H1 (cell line): ENCODE results near the gene GGT5. TPM values are rescaled to one million over a fixed set of nuclear protein-coding genes. Genes with fewer than 3 reads are reported as not detected.
A peak's percentile ranks its signal among the peaks of the same experiment; 100 is the strongest.

Source experiments
- CTCF ChIA-PET: fragments of 300-600 bp; sonication (Branson Sonifier 250); formaldehyde crosslinking; loops from one replicate; lab custom pipeline; 2021; ENCODE audit not compliant: partially characterized antibody; lab: Charles Lee
- POLR2A ChIA-PET: fragments of 300-600 bp; sonication (Branson Sonifier 250); formaldehyde crosslinking; loops from one replicate; lab custom pipeline; 2021; ENCODE audit warnings: inconsistent platforms; ENCODE audit not compliant: partially characterized antibody; lab: Charles Lee
- DNase-seq, 2 experiments: peaks; one replicate each; pipeline versions ENCODE4 v3.0.0 to v3.0.0-alpha.2; 2010 to 2022; ENCODE audit warnings: low spot score in 2 of 2, low read depth in 1 of 2, mixed read lengths in 1 of 2
- FAIRE-seq: peaks from 2 replicates; lab custom pipeline; 2011; peaks lifted over from hg19 to GRCh38; lab: Jason Lieb, UNC
- H2AFZ ChIP-seq: 2 replicates; pipeline ENCODE4 v1.8.1; 2012; ENCODE audit warnings: low read length, inconsistent platforms
- H2AK5ac ChIP-seq: 2 replicates; pipeline ENCODE4 v1.6.1; 2013; ENCODE audit warnings: low read depth, low read length
- H2BK120ac ChIP-seq: replicated peaks from 2 replicates; pipeline ENCODE3; 2013; ENCODE audit warnings: low read depth, low read length, inconsistent platforms
- H2BK12ac ChIP-seq: 2 replicates; pipeline ENCODE4 v1.6.1; 2013; ENCODE audit warnings: low read depth, low read length
- H2BK15ac ChIP-seq: 2 replicates; pipeline ENCODE4 v1.6.1; 2013; ENCODE audit warnings: low read length
- H2BK20ac ChIP-seq: 2 replicates; pipeline ENCODE4 v1.6.1; 2013; ENCODE audit warnings: low read length
- H2BK5ac ChIP-seq: 2 replicates; pipeline ENCODE4 v1.6.1; 2013; ENCODE audit warnings: low read depth, low read length
- H3K14ac ChIP-seq: 2 replicates; pipeline ENCODE4 v1.6.1; 2013; ENCODE audit warnings: inconsistent platforms; ENCODE audit not compliant: insufficient read length
- H3K18ac ChIP-seq: 2 replicates; pipeline ENCODE4 v1.6.1; 2013; ENCODE audit warnings: low read length; ENCODE audit errors: extremely low read depth
- H3K23ac ChIP-seq: 2 replicates; pipeline ENCODE4 v1.6.1; 2013; ENCODE audit warnings: inconsistent platforms; ENCODE audit not compliant: insufficient read length
- H3K23me2 ChIP-seq: 2 replicates; pipeline ENCODE4 v1.6.1; 2013; ENCODE audit warnings: low read depth, low read length
- H3K27ac ChIP-seq: 2 replicates; pipeline ENCODE4 v1.6.1; 2011; ENCODE audit warnings: low read depth, low read length, inconsistent platforms
- H3K27me3 ChIP-seq, 4 experiments: replicated peaks in 1 of 4; 1 replicate in 1 of 4; 2 replicates in 3 of 4; pipeline versions ENCODE4 v1.6.1 to v1.8.1; 2011 to 2013; ENCODE audit warnings: low read length in 3 of 4, mild to moderate bottlenecking in 3 of 4, inconsistent platforms in 2 of 4, mixed read lengths in 2 of 4, moderate library complexity in 1 of 4; ENCODE audit not compliant: control insufficient read depth in 3 of 4, insufficient read depth in 3 of 4; ENCODE audit errors: extremely low read depth in 1 of 4
- H3K36me3 ChIP-seq, 4 experiments: 2 replicates each; pipeline versions ENCODE4 v1.6.1 to v1.8.1; 2011 to 2013; ENCODE audit warnings: mild to moderate bottlenecking in 4 of 4, low read length in 3 of 4, moderate library complexity in 2 of 4, control low read depth in 1 of 4, inconsistent platforms in 1 of 4; ENCODE audit not compliant: insufficient read depth in 4 of 4, control insufficient read depth in 2 of 4
- H3K4ac ChIP-seq: replicated peaks from 2 replicates; pipeline ENCODE3; 2013; ENCODE audit warnings: low read length, low read depth, mixed read lengths, inconsistent platforms; ENCODE audit not compliant: insufficient read length
- H3K4me1 ChIP-seq, 4 experiments: replicated peaks in 1 of 4; 1 replicate in 1 of 4; 2 replicates in 3 of 4; pipeline versions ENCODE4 v1.6.1 to v1.8.1; 2011 to 2013; ENCODE audit warnings: low read length in 3 of 4, inconsistent platforms in 2 of 4, mixed read lengths in 1 of 4; ENCODE audit not compliant: insufficient read depth in 4 of 4, control insufficient read depth in 3 of 4
- H3K4me2 ChIP-seq, 2 experiments: 2 replicates each; pipeline versions ENCODE4 v1.6.1 to v1.8.1; 2011 to 2013; ENCODE audit warnings: low read depth in 2 of 2, low read length in 2 of 2, control low read depth in 1 of 2, inconsistent platforms in 1 of 2, mild to moderate bottlenecking in 1 of 2; ENCODE audit not compliant: insufficient read depth in 1 of 2
- H3K4me3 ChIP-seq, 4 experiments: fragments of 200-600, 300-600 bp in 1 of 4; sonication (generic), shearing (Covaris generic), sonication (Bioruptor Twin) in 1 of 4; 2 replicates each; pipeline versions ENCODE4 v1.5.1 to v1.8.1; 2011 to 2016; ENCODE audit warnings: low read length in 4 of 4, low read depth in 3 of 4, control low read depth in 2 of 4, inconsistent platforms in 2 of 4, mild to moderate bottlenecking in 2 of 4, mixed read lengths in 1 of 4, moderate library complexity in 1 of 4; ENCODE audit not compliant: insufficient read depth in 2 of 4; ENCODE audit errors: extremely low read depth in 1 of 4
- H3K56ac ChIP-seq: replicated peaks from 2 replicates; pipeline ENCODE3; 2013; ENCODE audit warnings: low read depth, mild to moderate bottlenecking, mixed read lengths, low read length, inconsistent platforms; ENCODE audit not compliant: insufficient read length
- H3K79me1 ChIP-seq: 2 replicates; pipeline ENCODE4 v1.6.1; 2013; ENCODE audit warnings: low read depth, low read length, control low read depth
- H3K79me2 ChIP-seq, 2 experiments: 2 replicates each; pipeline versions ENCODE4 v1.6.1 to v1.8.1; 2012 to 2013; ENCODE audit warnings: low read length in 2 of 2, mild to moderate bottlenecking in 2 of 2, inconsistent platforms in 1 of 2; ENCODE audit not compliant: insufficient read depth in 2 of 2, control insufficient read depth in 1 of 2
- H3K9ac ChIP-seq, 4 experiments: replicated peaks in 1 of 4; 1 replicate in 1 of 4; 2 replicates in 3 of 4; pipeline versions ENCODE4 v1.6.1 to v1.8.1; 2011 to 2013; ENCODE audit warnings: low read depth in 3 of 4, low read length in 3 of 4, control low read depth in 2 of 4, mild to moderate bottlenecking in 2 of 4, moderate library complexity in 2 of 4, inconsistent platforms in 1 of 4; ENCODE audit errors: extremely low read depth in 1 of 4
- H3K9me3 ChIP-seq, 2 experiments: 2 replicates each; pipeline versions ENCODE4 v1.6.1 to v1.8.1; 2012 to 2013; ENCODE audit warnings: mild to moderate bottlenecking in 2 of 2, moderate library complexity in 2 of 2, control low read depth in 1 of 2, inconsistent platforms in 1 of 2, low read depth in 1 of 2, low read length in 1 of 2, mixed read lengths in 1 of 2; ENCODE audit not compliant: insufficient read depth in 2 of 2
- H4K20me1 ChIP-seq, 2 experiments: replicated peaks in 1 of 2; 2 replicates each; pipeline versions ENCODE3 to v1.8.1; 2011 to 2013; ENCODE audit warnings: inconsistent platforms in 2 of 2, low read length in 2 of 2, mild to moderate bottlenecking in 1 of 2; ENCODE audit not compliant: insufficient read depth in 2 of 2, control insufficient read depth in 1 of 2
- H4K5ac ChIP-seq: 2 replicates; pipeline ENCODE4 v1.6.1; 2013; ENCODE audit warnings: low read length, low read depth, mixed read lengths, inconsistent platforms; ENCODE audit not compliant: insufficient read length
- H4K8ac ChIP-seq: 2 replicates; pipeline ENCODE4 v1.8.0; 2013; ENCODE audit warnings: mild to moderate bottlenecking, moderate library complexity, low read length, inconsistent platforms; ENCODE audit not compliant: insufficient read depth; ENCODE audit errors: extremely low read depth
- H4K91ac ChIP-seq: replicated peaks from 2 replicates; pipeline ENCODE3; 2013; ENCODE audit warnings: low read length, mixed read lengths, inconsistent platforms; ENCODE audit not compliant: insufficient read length
- KDM4A ChIP-seq: IDR thresholded peaks from one replicate; pipeline ENCODE4 v1.7.1; 2012; ENCODE audit warnings: low read depth, mild to moderate bottlenecking, moderate library complexity, low read length, inconsistent platforms; ENCODE audit not compliant: severe bottlenecking
- POLR2AphosphoS5 ChIP-seq: IDR thresholded peaks from 2 replicates; pipeline ENCODE4 v1.6.1; 2011; ENCODE audit warnings: low read depth, low read length
- WGBS, 2 experiments: shearing (Covaris generic) in 1 of 2; methylation state at CpG; one replicate each; pipeline versions ENCODE4 v1.1.6 to v1.1.7; 2013 to 2015; ENCODE audit warnings: low lambda C conversion rate in 2 of 2, mixed read lengths in 2 of 2, inconsistent platforms in 1 of 2, low coverage in 1 of 2, missing lambda C conversion rate in 1 of 2; ENCODE audit not compliant: insufficient replicate concordance in 2 of 2, insufficient coverage in 1 of 2, insufficient read length in 1 of 2; ENCODE audit errors: extremely low coverage in 1 of 2, missing lambda C conversion rate in 1 of 2; 5-methylcytosine and 5-hydroxymethylcytosine counted together
- polyA plus RNA-seq, 7 experiments: library from polyadenylated mRNA; depleted of rRNA in 3 of 7; stranded (reverse) in 5 of 7; unstranded in 2 of 7; fragments of >200 nt in 5 of 7; fragments of 200-250 nt in 2 of 7; gene quantifications; 1 replicate in 5 of 7; 2 replicates in 1 of 7; 4 replicates in 1 of 7; pipeline versions ENCODE4 v1.2.1 to v1.2.3, GENCODE V29; 2011 to 2013; ENCODE audit warnings: missing spikeins in 2 of 7, mixed read lengths in 2 of 7
- total RNA-seq: library from RNA; stranded (reverse); fragmentation: NEBNext Ultra II Directional; extraction: Animal tissue kit (Norgen Biotek cat#: 25700); gene quantifications from 2 replicates; pipeline ENCODE4 v1.2.1, GENCODE V29; 2021

Gene GGT5
- total and polyA plus RNA-seq, 2 of the 8 experiments (the other 6 are each of a cell fraction or from before 2014, with no cell fraction given), result 0.05 TPM; not detected in 1

GRCh38 chr22:24180316-24181087 lies 64.4 kb downstream of the GGT5 start:
- H2BK20ac ChIP-seq, result no peak overlapping the region
- no peak overlapping the region for H3K56ac ChIP-seq
- H4K5ac ChIP-seq, result no peak overlapping the region
- 86% methylated on average over 16 of the region's 16 CpGs; no CpG with 5 or more reads in 1 of the 2 experiments for WGBS, 2 experiments
- H2AK5ac ChIP-seq, result no peak overlapping the region
- H2BK120ac ChIP-seq, result no peak overlapping the region
- H3K79me1 ChIP-seq, result no peaks in the 10 kb centered on the region
- no peak overlapping the region for H3K9ac ChIP-seq
- peak overlapping the region in 1 of 2 experiments; percentile 23; a peak in 1 of 4 replicates for H3K4me2 ChIP-seq
- H2BK12ac ChIP-seq, result no peak overlapping the region
- no peak overlapping the region for H3K4ac ChIP-seq
- no peaks in the 10 kb centered on the region for H3K9me3 ChIP-seq
- no peaks in the 10 kb centered on the region for H3K79me2 ChIP-seq
- H3K14ac ChIP-seq, result no peak overlapping the region
- H3K36me3 ChIP-seq, result no peaks in the 10 kb centered on the region; a peak in 1 of 8 replicates
- no peaks in the 10 kb centered on the region; the same call in 1 of the 2 replicates for H3K23me2 ChIP-seq
- H3K18ac ChIP-seq, result no peak overlapping the region
- H3K23ac ChIP-seq, result no peak overlapping the region
- ChIA-PET CTCF (interaction anchor here (0.7 to 19.1 kb wide), 9 partner anchors 10 to 93 kb away, joined by 3 to 301 read pairs (median 5); no protein-coding TSS in a partner anchor), POLR2A (interaction anchor here (0.7 to 2.0 kb wide), 7 partner anchors 23 to 286 kb away, joined by 3 to 5 read pairs (median 3); partner anchors contain the start of gene MIF)
- no peak overlapping the region for H4K8ac ChIP-seq
- H2BK15ac ChIP-seq, result no peak overlapping the region
- H3K4me1 ChIP-seq, result peaks cover 0 to 13% (median 9%) of the 10 kb centered on the region in 4 experiments; a peak in 6 of 7 replicates
- H2AFZ ChIP-seq, result no peak overlapping the region
- H4K20me1 ChIP-seq, result peaks cover 0 to 2% of the 10 kb centered on the region in 2 experiments
- DNase-seq (no peak), FAIRE-seq (no peak)
- no peak overlapping the region for H3K4me3 ChIP-seq
- H2BK5ac ChIP-seq, result no peak overlapping the region
- H4K91ac ChIP-seq, result no peak overlapping the region
- no peak overlapping the region for H3K27ac ChIP-seq
- 0 out of 2 replicates have a peak, but pooled peaks have one; percentile 17 for TF ChIP-seq POLR2AphosphoS5
- TF ChIP-seq KDM4A, result no peak
- no peaks in the 10 kb centered on the region for H3K27me3 ChIP-seq
